HCT116 (cell line): ENCODE data around the gene SPRY4. TPM values are rescaled to one million over a fixed set of nuclear protein-coding genes. Genes with fewer than 3 reads are reported as not detected.

Source experiments
- ATAC-seq: fragments of 200-7000 bp; cut with Tn5 transposase; 2 replicates; pipeline ENCODE4 v1.9.1; 2020; ENCODE audit warnings: mild to moderate bottlenecking, moderate library complexity
- BruUV-seq: library from RNA; stranded (reverse); fragments of 400-500 nt; replicated peaks from 2 replicates; lab custom pipeline; 2021; lab: Mats Ljungman, UMichigan
- CTCF ChIA-PET: fragments of 300-600 bp; sonication (Branson Sonifier 250); formaldehyde crosslinking; loops from one replicate; lab custom pipeline; 2021; ENCODE audit warnings: antibody characterized with exemption; lab: Charles Lee
- POLR2A ChIA-PET: fragments of 300-600, 350-600 bp; sonication (Branson Sonifier 250); formaldehyde crosslinking; loops from one replicate; lab custom pipeline; 2021; ENCODE audit warnings: antibody characterized with exemption; lab: Charles Lee
- RAD21 ChIA-PET, 2 experiments: fragments of 300-600 bp; sonication (Branson Sonifier 250); formaldehyde crosslinking; loops; one replicate each; lab custom pipeline; 2023; ENCODE audit warnings: low total read pairs in 2 of 2; ENCODE audit not compliant: uncharacterized antibody in 2 of 2, unreplicated experiment in 2 of 2, low non-redundant PET in 1 of 2; lab: Charles Lee
- DNase-seq: peaks from one replicate; pipeline ENCODE4 v3.0.0-alpha.2; 2010; ENCODE audit warnings: low read depth, low spot score
- H2AFZ ChIP-seq: fragments of 200-600 bp; shearing (Covaris generic), sonication (generic); 2 replicates; pipeline ENCODE4 v1.6.1; 2017; ENCODE audit warnings: low read depth, mixed run types, mixed read lengths, antibody characterized with exemption, low read length; ENCODE audit not compliant: poor library complexity, severe bottlenecking
- H3K27ac ChIP-seq: 2 replicates; pipeline ENCODE4 v1.5.1; 2012; ENCODE audit warnings: low read depth, low read length
- H3K27me3 ChIP-seq: fragments of 200-600 bp; sonication (generic); 2 replicates; pipeline ENCODE4 v1.6.1; 2016; ENCODE audit warnings: mixed run types, low read length, mixed read lengths; ENCODE audit not compliant: insufficient read depth
- H3K36me3 ChIP-seq, 2 experiments: fragments of 200-500 bp in 1 of 2; fragments of 200-600 bp in 1 of 2; sonication (Bioruptor generic) in 1 of 2; sonication (generic) in 1 of 2; 2 replicates each; pipeline versions ENCODE4 v1.5.1 to v1.6.1; 2014 to 2016; ENCODE audit warnings: low read length in 2 of 2, inconsistent platforms in 1 of 2, mixed read lengths in 1 of 2, mixed run types in 1 of 2; ENCODE audit not compliant: insufficient read depth in 2 of 2, control insufficient read depth in 1 of 2
- H3K4me1 ChIP-seq, 2 experiments: fragments of 200-600 bp in 1 of 2; sonication (generic) in 1 of 2; 2 replicates each; pipeline versions ENCODE4 v1.5.1 to v1.6.1; 2012 to 2017; ENCODE audit warnings: low read length in 2 of 2, inconsistent platforms in 1 of 2, mild to moderate bottlenecking in 1 of 2, mixed read lengths in 1 of 2, mixed run types in 1 of 2, moderate library complexity in 1 of 2; ENCODE audit not compliant: insufficient read depth in 2 of 2, control insufficient read depth in 1 of 2
- H3K4me2 ChIP-seq: fragments of 200-600 bp; sonication (generic); 2 replicates; pipeline ENCODE4 v1.6.1; 2017; ENCODE audit warnings: mixed run types, low read length, mixed read lengths
- H3K4me3 ChIP-seq, 2 experiments: fragments of 200-600 bp in 1 of 2; sonication (generic) in 1 of 2; replicated peaks in 1 of 2; 2 replicates each; pipeline ENCODE4 v1.5.1; 2011 to 2016; ENCODE audit warnings: low read length in 2 of 2, control low read depth in 1 of 2, low read depth in 1 of 2, mild to moderate bottlenecking in 1 of 2, mixed read lengths in 1 of 2, mixed run types in 1 of 2
- H3K79me2 ChIP-seq: fragments of 200-600 bp; sonication (generic); 2 replicates; pipeline ENCODE4 v1.6.1; 2017; ENCODE audit warnings: mild to moderate bottlenecking, mixed run types, low read length, moderate library complexity, mixed read lengths; ENCODE audit not compliant: insufficient read depth
- H3K9ac ChIP-seq: fragments of 200-600 bp; sonication (generic); 2 replicates; pipeline ENCODE4 v1.6.1; 2016; ENCODE audit warnings: low read length, mixed read lengths
- H3K9me2 ChIP-seq: fragments of 200-600 bp; sonication (generic), shearing (Covaris generic); 2 replicates; pipeline ENCODE4 v1.6.1; 2017; ENCODE audit warnings: mixed run types, mild to moderate bottlenecking, moderate library complexity; ENCODE audit not compliant: insufficient read depth
- H3K9me3 ChIP-seq, 2 experiments: fragments of 200-500 bp in 1 of 2; fragments of 200-600 bp in 1 of 2; sonication (Bioruptor generic) in 1 of 2; sonication (generic) in 1 of 2; 2 replicates each; pipeline ENCODE4 v1.6.1; 2014 to 2017; ENCODE audit warnings: low read length in 2 of 2, mixed read lengths in 2 of 2, inconsistent platforms in 1 of 2, low read depth in 1 of 2, mild to moderate bottlenecking in 1 of 2, mixed run types in 1 of 2, moderate library complexity in 1 of 2; ENCODE audit not compliant: control insufficient read depth in 1 of 2, insufficient read depth in 1 of 2
- H4K20me1 ChIP-seq: fragments of 200-600 bp; sonication (generic), shearing (Covaris generic); 2 replicates; pipeline ENCODE4 v1.6.1; 2017; ENCODE audit warnings: mixed run types, mild to moderate bottlenecking, moderate library complexity; ENCODE audit not compliant: insufficient read depth
- EGR1 ChIP-seq: IDR thresholded peaks from 2 replicates; pipeline ENCODE4 v1.6.1; 2012; ENCODE audit warnings: low read depth
- ELF1 ChIP-seq: IDR thresholded peaks from 2 replicates; pipeline ENCODE4 v1.6.1; 2012; ENCODE audit warnings: low read depth, borderline replicate concordance
- EZH2phosphoT487 ChIP-seq: fragments of 200-600 bp; IDR thresholded peaks from 2 replicates; pipeline ENCODE4 v1.6.1; 2018; ENCODE audit warnings: antibody characterized with exemption, borderline replicate concordance
- JUND ChIP-seq: IDR thresholded peaks from 2 replicates; pipeline ENCODE4 v1.6.1; 2012
- POLR2A ChIP-seq: IDR thresholded peaks from 2 replicates; pipeline ENCODE4 v1.7.0; 2011; ENCODE audit warnings: borderline replicate concordance; ENCODE audit not compliant: insufficient read depth, insufficient read length; ENCODE audit errors: extremely low read depth
- REST ChIP-seq: IDR thresholded peaks from 2 replicates; pipeline ENCODE4 v1.6.1; 2012; ENCODE audit warnings: low read depth
- SIN3A ChIP-seq: IDR thresholded peaks from 2 replicates; pipeline ENCODE4 v1.6.1; 2012; ENCODE audit warnings: low read depth
- ZBTB33 ChIP-seq: IDR thresholded peaks from 2 replicates; pipeline ENCODE4 v1.6.1; 2011; ENCODE audit warnings: mild to moderate bottlenecking, low read length, moderate library complexity; ENCODE audit not compliant: insufficient replicate concordance; ENCODE audit errors: extremely low read depth
- ZFX ChIP-seq: fragments of 450-650 bp; IDR thresholded peaks from 2 replicates; pipeline ENCODE4 v1.6.1; 2017
- intact Hi-C: fragments of 100-400 bp; cut with micrococcal nuclease; formaldehyde crosslinking; loops from 2 replicates; pipeline ENCODE4 v1.10.0; 2022
- total RNA-seq: library from RNA; stranded (reverse); gene quantifications from one replicate; pipeline ENCODE4 v1.2.1, GENCODE V29; 2021; ENCODE audit not compliant: unreplicated experiment

SPRY4 gene
- total RNA-seq, 1 experiment from 2014 or later: 112 TPM

- H4K20me1 ChIP-seq: no peaks in the 10 kb centered on the region
- peaks cover 15 to 28% of the 10 kb centered on the region in 2 experiments for H3K4me1 ChIP-seq
- H3K79me2 ChIP-seq: no peaks in the 10 kb centered on the region
- CTCF ChIA-PET: no interaction called here
- no peaks in the 10 kb centered on the region for H3K27me3 ChIP-seq
- intact Hi-C loops: no loop called here
- no TSS peak for BruUV-seq
- no peaks in the 10 kb centered on the region for H3K9me3 ChIP-seq
- H3K9me2 ChIP-seq: no peaks in the 10 kb centered on the region
- H3K27ac ChIP-seq: no peak overlapping the region
- H3K4me2 ChIP-seq: no peak overlapping the region
- no peaks in the 10 kb centered on the region for H3K36me3 ChIP-seq
- DNase-seq: no peak
- no peak overlapping the region for H3K9ac ChIP-seq
- no peak overlapping the region for H3K4me3 ChIP-seq
- no peak for ATAC-seq
- POLR2A ChIA-PET: no interaction called here
- H2AFZ ChIP-seq: no peak overlapping the region
- RAD21 ChIA-PET: no interaction called here
- TF ChIP-seq ZBTB33: no peak
- TF ChIP-seq EGR1: no peak
- no peak for TF ChIP-seq ZFX
- TF ChIP-seq POLR2A: no peak
- no peak for TF ChIP-seq SIN3A
- TF ChIP-seq EZH2phosphoT487: no peak
Observed at GRCh38 chr5:142278627-142279026, 46.2 kb downstream of the SPRY4 start.

- ChIA-PET CTCF (no interaction called here), POLR2A (no interaction called here), RAD21 (no interaction called here)
- DNase-seq: no peak
- no peaks in the 10 kb centered on the region for H3K36me3 ChIP-seq
- no peak for ATAC-seq
- intact Hi-C loops: no loop called here
- H3K4me2 ChIP-seq: no peak overlapping the region
- no peaks in the 10 kb centered on the region for H4K20me1 ChIP-seq
- no peaks in the 10 kb centered on the region for H3K79me2 ChIP-seq
- BruUV-seq: no TSS peak
- H3K4me1 ChIP-seq: peaks cover 15 to 28% of the 10 kb centered on the region in 2 experiments
- no peak overlapping the region for H3K9ac ChIP-seq
- H2AFZ ChIP-seq: no peak overlapping the region
- H3K27me3 ChIP-seq: no peaks in the 10 kb centered on the region
- H3K9me3 ChIP-seq: no peaks in the 10 kb centered on the region
- no peak for TF ChIP-seq EGR1
- no peak for TF ChIP-seq REST
- TF ChIP-seq ELF1: no peak
- TF ChIP-seq JUND: no peak
- H3K4me3 ChIP-seq: no peak overlapping the region
- no peak overlapping the region for H3K27ac ChIP-seq
- H3K9me2 ChIP-seq: no peaks in the 10 kb centered on the region
Observed at GRCh38 chr5:142277796-142278195, 47.0 kb downstream of the SPRY4 start.
